Parathyroid adenoma (tissue), 2 donors: ENCODE results near the gene ESYT2.

Experiments used
- H2AFZ ChIP-seq: fragments of 300-600 bp; sonication (generic); one replicate; pipeline ENCODE4 v1.7.0; 2017; ENCODE audit warnings: antibody characterized with exemption, mild to moderate bottlenecking
- H3K27ac ChIP-seq: fragments of 300-600 bp; sonication (generic); one replicate; pipeline ENCODE4 v1.7.0; 2017
- H3K27me3 ChIP-seq: fragments of 300-600 bp; sonication (generic); one replicate; pipeline ENCODE4 v1.7.0; 2017; ENCODE audit warnings: low read length; ENCODE audit not compliant: control insufficient read depth, insufficient read depth
- H3K36me3 ChIP-seq: fragments of 300-600 bp; sonication (generic); one replicate; pipeline ENCODE4 v1.7.0; 2017; ENCODE audit warnings: low read length; ENCODE audit not compliant: control insufficient read depth, insufficient read depth
- H3K4me1 ChIP-seq: fragments of 300-600 bp; sonication (generic); one replicate; pipeline ENCODE4 v1.7.0; 2017; ENCODE audit warnings: control low read depth
- H3K4me2 ChIP-seq: fragments of 300-600 bp; sonication (generic); one replicate; pipeline ENCODE4 v1.7.0; 2017; ENCODE audit warnings: low read length
- H3K4me3 ChIP-seq: fragments of 300-600 bp; sonication (generic); one replicate; pipeline ENCODE4 v1.7.0; 2017; ENCODE audit warnings: low read depth, low read length
- H3K79me2 ChIP-seq: fragments of 300-600 bp; sonication (generic); one replicate; pipeline ENCODE4 v1.7.0; 2017; ENCODE audit warnings: control low read depth
- H3K9ac ChIP-seq: fragments of 300-600 bp; sonication (generic); one replicate; pipeline ENCODE4 v1.7.0; 2017; ENCODE audit warnings: mild to moderate bottlenecking
- H3K9me3 ChIP-seq: fragments of 300-600 bp; sonication (generic); one replicate; pipeline ENCODE4 v1.7.0; 2017; ENCODE audit warnings: low read length; ENCODE audit not compliant: control insufficient read depth
- TF ChIP-seq, protein P1 (sequence below): fragments of 300-600 bp; sonication (generic); IDR thresholded peaks from one replicate; pipeline ENCODE4 v1.7.0; 2017; ENCODE audit warnings: antibody characterized with exemption, mild to moderate bottlenecking
- donor health status: primary hyperparathyroidism.

Gene ESYT2

DNA sequence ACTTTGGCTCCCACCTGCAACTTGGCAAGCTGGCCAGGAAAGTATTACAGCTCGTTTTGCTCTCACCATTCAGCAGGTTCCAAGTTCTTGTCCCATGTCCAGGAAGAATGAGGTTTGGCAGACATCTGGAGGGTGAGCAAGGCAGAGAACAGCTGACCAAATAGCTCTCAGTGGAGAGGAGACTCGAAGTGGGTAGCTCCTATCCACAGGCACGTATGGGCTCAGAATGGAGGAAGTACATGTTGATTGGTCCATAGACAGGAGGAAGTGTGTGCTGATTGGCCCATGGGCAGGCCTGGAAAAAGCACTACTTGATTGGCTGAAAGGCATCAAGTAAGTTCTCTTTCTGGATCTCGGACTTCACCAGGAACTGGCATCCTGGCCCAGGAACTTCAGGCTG, 121.7 kb downstream of the ESYT2 start:
- no peak overlapping the region for H3K4me3 ChIP-seq
- peaks cover 2% of the 10 kb centered on the region for H3K79me2 ChIP-seq
- H2AFZ ChIP-seq: no peak overlapping the region
- H3K27me3 ChIP-seq: no peaks in the 10 kb centered on the region
- no peaks in the 10 kb centered on the region for H3K36me3 ChIP-seq
- no peaks in the 10 kb centered on the region for H3K9me3 ChIP-seq
- H3K4me1 ChIP-seq: peaks cover 7% of the 10 kb centered on the region
- H3K9ac ChIP-seq: no peak overlapping the region
- H3K4me2 ChIP-seq: no peak overlapping the region
- H3K27ac ChIP-seq: no peak overlapping the region
- TF ChIP-seq, protein P1, sequence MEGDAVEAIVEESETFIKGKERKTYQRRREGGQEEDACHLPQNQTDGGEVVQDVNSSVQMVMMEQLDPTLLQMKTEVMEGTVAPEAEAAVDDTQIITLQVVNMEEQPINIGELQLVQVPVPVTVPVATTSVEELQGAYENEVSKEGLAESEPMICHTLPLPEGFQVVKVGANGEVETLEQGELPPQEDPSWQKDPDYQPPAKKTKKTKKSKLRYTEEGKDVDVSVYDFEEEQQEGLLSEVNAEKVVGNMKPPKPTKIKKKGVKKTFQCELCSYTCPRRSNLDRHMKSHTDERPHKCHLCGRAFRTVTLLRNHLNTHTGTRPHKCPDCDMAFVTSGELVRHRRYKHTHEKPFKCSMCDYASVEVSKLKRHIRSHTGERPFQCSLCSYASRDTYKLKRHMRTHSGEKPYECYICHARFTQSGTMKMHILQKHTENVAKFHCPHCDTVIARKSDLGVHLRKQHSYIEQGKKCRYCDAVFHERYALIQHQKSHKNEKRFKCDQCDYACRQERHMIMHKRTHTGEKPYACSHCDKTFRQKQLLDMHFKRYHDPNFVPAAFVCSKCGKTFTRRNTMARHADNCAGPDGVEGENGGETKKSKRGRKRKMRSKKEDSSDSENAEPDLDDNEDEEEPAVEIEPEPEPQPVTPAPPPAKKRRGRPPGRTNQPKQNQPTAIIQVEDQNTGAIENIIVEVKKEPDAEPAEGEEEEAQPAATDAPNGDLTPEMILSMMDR: no peak

DNA sequence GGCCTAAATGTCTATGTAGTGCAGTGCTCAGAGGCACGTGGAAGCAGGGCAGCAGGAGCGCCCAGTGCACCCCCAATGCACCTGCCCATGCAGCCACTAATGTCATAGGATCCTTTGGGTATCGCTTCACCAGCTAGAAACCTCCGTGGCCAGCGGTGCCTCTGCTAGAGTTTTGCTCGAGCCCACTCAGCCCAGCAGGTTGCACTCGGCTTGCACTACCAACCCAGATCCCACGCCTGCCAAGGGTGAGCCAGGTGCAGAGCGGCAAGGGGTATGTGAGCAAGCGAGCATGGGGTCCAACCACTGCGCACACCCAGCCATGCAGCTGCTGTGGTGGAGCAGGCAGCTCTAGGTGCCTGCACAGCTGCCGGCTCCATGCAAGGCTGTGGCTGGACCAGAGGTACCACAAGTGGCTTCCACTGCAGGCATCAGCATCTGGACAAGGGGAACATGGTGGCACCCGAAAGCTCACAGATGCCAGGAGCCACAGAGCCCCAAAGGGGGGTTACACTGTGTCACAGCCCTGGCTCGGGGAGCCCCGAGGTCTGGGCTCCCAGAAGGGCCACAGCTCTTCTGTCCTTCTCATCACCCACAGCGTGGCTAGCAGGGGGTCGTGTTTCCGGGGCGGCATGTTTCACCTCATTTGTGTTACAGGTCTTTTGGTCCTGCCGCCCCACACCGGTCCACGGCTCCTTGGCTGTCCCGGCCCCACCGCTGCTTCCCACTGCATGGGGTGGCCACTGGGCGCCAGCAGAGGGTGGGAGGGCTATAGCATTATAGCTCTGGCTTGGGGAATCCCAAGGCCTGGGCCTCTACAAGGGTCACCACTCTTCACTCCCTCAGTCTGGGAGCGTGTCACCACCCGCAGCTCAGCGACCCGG, 122.4 kb downstream of the ESYT2 start:
- Histone ChIP-seq H3K27me3 (no peaks in the 10 kb centered on the region), H3K4me3 (no peak overlapping the region), H3K9me3 (no peaks in the 10 kb centered on the region), H3K9ac (no peak overlapping the region), H3K79me2 (peaks cover 2% of the 10 kb centered on the region), H3K4me1 (peaks cover 7% of the 10 kb centered on the region), H3K36me3 (no peaks in the 10 kb centered on the region), H3K4me2 (no peak overlapping the region), H3K27ac (no peak overlapping the region), H2AFZ (no peak overlapping the region)
- TF ChIP-seq, protein P1: no peak

DNA sequence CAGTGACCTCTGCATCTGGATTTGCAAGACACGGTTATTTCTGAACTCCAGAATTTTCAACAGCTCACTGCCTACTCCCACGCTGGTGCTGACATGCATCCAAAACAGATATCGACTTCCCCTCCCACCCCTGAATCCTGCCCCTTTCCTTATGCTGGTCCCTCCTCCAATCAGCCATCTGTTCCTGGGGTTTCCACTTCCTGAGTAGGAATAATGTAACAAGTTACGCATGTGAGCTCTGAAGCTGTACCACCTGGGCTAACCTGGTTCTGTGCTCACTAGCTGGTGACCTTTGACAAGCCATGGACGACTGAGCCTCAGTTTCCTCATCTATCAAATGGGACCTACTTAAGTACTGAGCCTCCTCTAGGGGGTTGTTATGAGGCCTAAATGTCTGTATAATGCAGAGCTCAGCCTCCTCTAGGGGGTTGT, 123.0 kb downstream of the ESYT2 start:
- TF ChIP-seq, protein P1: no peak
- H3K4me3 ChIP-seq: no peak overlapping the region
- no peak overlapping the region for H2AFZ ChIP-seq
- no peaks in the 10 kb centered on the region for H3K9me3 ChIP-seq
- H3K27ac ChIP-seq: no peak overlapping the region
- H3K79me2 ChIP-seq: peaks cover 2% of the 10 kb centered on the region
- H3K4me2 ChIP-seq: no peak overlapping the region
- H3K27me3 ChIP-seq: no peaks in the 10 kb centered on the region
- H3K4me1 ChIP-seq: peaks cover 7% of the 10 kb centered on the region
- H3K9ac ChIP-seq: no peak overlapping the region
- no peaks in the 10 kb centered on the region for H3K36me3 ChIP-seq

DNA sequence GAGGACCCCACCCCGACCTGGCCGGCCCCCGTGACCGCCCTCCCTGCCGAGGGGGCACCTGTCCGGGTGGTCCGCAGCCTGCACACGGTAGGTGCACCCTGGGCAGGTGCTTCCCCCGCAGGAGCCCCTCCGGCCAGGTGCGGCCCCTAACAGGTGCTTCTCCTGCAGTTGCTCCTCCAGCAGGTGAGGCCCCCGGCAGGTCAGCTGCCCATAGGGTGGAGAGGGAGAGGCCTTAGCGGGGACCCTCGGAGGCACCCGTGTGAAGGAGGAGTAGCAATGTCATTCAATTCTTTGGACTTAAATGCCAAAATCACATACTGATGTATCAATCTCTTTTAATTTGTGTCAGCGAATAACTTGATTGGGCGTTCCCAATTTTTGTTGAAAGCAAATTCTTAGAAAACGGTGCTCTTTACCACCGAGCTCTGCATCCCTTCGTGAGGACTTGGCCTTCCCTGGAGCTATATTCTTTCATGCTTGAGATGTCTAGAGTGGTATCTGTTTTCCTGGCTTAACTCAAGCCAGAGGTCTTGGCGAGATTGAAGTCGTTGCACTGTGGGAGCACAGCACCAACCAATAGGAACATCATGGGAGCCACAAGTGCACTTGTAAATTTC, 124.0 kb downstream of the ESYT2 start:
- Histone ChIP-seq H3K36me3 (no peaks in the 10 kb centered on the region), H3K9ac (peak overlapping the region; percentile 13)
- TF ChIP-seq, protein P1: no peak

More for the DNA sequence above, 124.0 kb downstream of the ESYT2 start:
- peak overlapping the region; percentile 65 for H3K27ac ChIP-seq
- H2AFZ ChIP-seq: peak overlapping the region; percentile 96
- H3K27me3 ChIP-seq: no peaks in the 10 kb centered on the region
- H3K4me2 ChIP-seq: peak overlapping the region; percentile 98
- H3K79me2 ChIP-seq: peaks cover 2% of the 10 kb centered on the region
- peaks cover 7% of the 10 kb centered on the region for H3K4me1 ChIP-seq
- H3K4me3 ChIP-seq: peak overlapping the region; percentile 77
- H3K9me3 ChIP-seq: no peaks in the 10 kb centered on the region
